Astrocyte (in vitro differentiated cells and primary cell): ENCODE measurements around the gene CCSER1.

Experiments used
- CTCF ChIP-seq: IDR thresholded peaks from 2 replicates; pipeline ENCODE4 v1.5.1; 2011; ENCODE audit warnings: low read depth, mild to moderate bottlenecking, inconsistent platforms, low read length, moderate library complexity; ENCODE audit not compliant: insufficient read depth
- EZH2 ChIP-seq: IDR thresholded peaks from 2 replicates; pipeline ENCODE4 v1.6.1; 2012; ENCODE audit warnings: mild to moderate bottlenecking, low read length, inconsistent platforms; ENCODE audit not compliant: insufficient read depth

GRCh38 chr4:90753068-90753467 is 625.9 kb downstream of the CCSER1 start:
- TF ChIP-seq CTCF (no peak), EZH2 (no peak)
